Transverse colon (tissue), 4 donors: ENCODE data around the gene DCST2. TPM values are rescaled to one million over a fixed set of nuclear protein-coding genes. Genes with fewer than 3 reads are reported as not detected.

Source experiments
- DNase-seq: peaks from one replicate; pipeline ENCODE4 v3.0.0-alpha.2; 2019
- H3K27ac ChIP-seq, 4 donors: fragments of 200-600 bp; sonication (generic); 2 replicates each; pipeline ENCODE4 v1.5.1; 2016 to 2018; ENCODE audit warnings: inconsistent platforms in 4 of 4
- H3K27me3 ChIP-seq: fragments of 200-600 bp; sonication (generic); 2 replicates; pipeline ENCODE4 v1.5.1; 2017; ENCODE audit warnings: inconsistent platforms
- H3K36me3 ChIP-seq, 4 donors: fragments of 200-600 bp; sonication (generic); 2 replicates each; pipeline ENCODE4 v1.5.1; 2017 to 2019; ENCODE audit warnings: inconsistent platforms in 4 of 4
- H3K4me1 ChIP-seq, 4 donors: fragments of 200-600 bp; sonication (generic); 2 replicates each; pipeline ENCODE4 v1.5.1; 2017 to 2020; ENCODE audit warnings: inconsistent platforms in 4 of 4
- H3K4me3 ChIP-seq, 4 donors: fragments of 200-600 bp; sonication (generic); 1 replicate in 1 of 4; 2 replicates in 3 of 4; pipeline versions ENCODE4 v1.5.1 to v1.6.1; 2017 to 2019; ENCODE audit warnings: inconsistent platforms in 4 of 4
- H3K9me3 ChIP-seq, 2 donors: fragments of 200-600 bp; sonication (generic); 2 replicates each; pipeline ENCODE4 v1.5.1; 2017 to 2019; ENCODE audit warnings: inconsistent platforms in 2 of 2
- CTCF ChIP-seq, 5 experiments: fragments of 200-600 bp in 3 of 5; fragments of 450-650 bp in 2 of 5; sonication (generic) in 3 of 5; IDR thresholded peaks; 1 replicate in 2 of 5; 2 replicates in 3 of 5; pipeline ENCODE4 v1.5.1; 2016 to 2017; ENCODE audit warnings: antibody characterized with exemption in 5 of 5, inconsistent platforms in 3 of 5, mild to moderate bottlenecking in 2 of 5, moderate library complexity in 1 of 5
- EP300 ChIP-seq: sonication (generic); formaldehyde crosslinking; IDR thresholded peaks from one replicate; pipeline ENCODE4 v1.6.1; 2017; ENCODE audit warnings: antibody characterized with exemption, low read depth
- POLR2A ChIP-seq: fragments of 450-650 bp; IDR thresholded peaks from one replicate; pipeline ENCODE4 v1.6.1; 2016; ENCODE audit warnings: antibody characterized with exemption, mild to moderate bottlenecking, moderate library complexity
- POLR2AphosphoS5 ChIP-seq, 3 donors: sonication (generic); formaldehyde crosslinking; IDR thresholded peaks; one replicate each; pipeline ENCODE4 v1.6.1; 2016; ENCODE audit warnings: antibody characterized with exemption in 3 of 3
- WGBS, 2 donors: methylation state at CpG; one replicate each; pipeline ENCODE4 v1.1.5; 2018; ENCODE audit warnings: low coverage in 1 of 2; 5-methylcytosine and 5-hydroxymethylcytosine counted together
- in situ Hi-C, 4 donors: fragments of 200-750 bp; cut with MboI; loops; one replicate each; pipeline versions ENCODE4 v1.15.0 to v1.15.1; 2017; ENCODE audit warnings: low sequenced_read_pairs in 3 of 4, low pct_ligation_motif_present in 1 of 4, low pct_unique_long_range_greater_than_20kb in 1 of 4
- intact Hi-C: fragments of 100-400 bp; cut with DNase I; formaldehyde crosslinking; loops from one replicate; pipeline ENCODE4 v1.15.1; 2023; ENCODE audit warnings: low total_unique reads
- total RNA-seq, 4 donors: library from RNA; depleted of rRNA; stranded (reverse); fragments of >200 nt; gene quantifications; one replicate each; pipeline ENCODE4 v1.1.0, GENCODE V29; 2016

DCST2 gene
- total RNA-seq, 4 donors from 2014 or later = 1.9 to 4.6 (median 4.5) TPM; not detected in 1

- Histone ChIP-seq H3K36me3 (no peaks in the 10 kb centered on the region), H3K4me3 (peak overlapping the region in 3 of 4 donors; percentile 66 to 86 (median 72)), H3K4me1 (peaks cover 31 to 66% (median 58%) of the 10 kb centered on the region in 4 donors), H3K27me3 (no peaks in the 10 kb centered on the region), H3K9me3 (no peaks in the 10 kb centered on the region), H3K27ac (peak overlapping the region; percentile 96 to 100 (median 98))
- intact Hi-C loops (no loop called here), in situ Hi-C loops (no loop called here)
- peak; percentile 41 for TF ChIP-seq POLR2A
- no peak for TF ChIP-seq CTCF (IDR thresholded peaks at IDR 0.05)
- peak; percentile 33 to 79 (median 77) for TF ChIP-seq POLR2AphosphoS5 (IDR thresholded peaks at IDR 0.05)
- peak; percentile 86 for DNase-seq
- 17% methylated on average over 17 of the region's 17 CpGs; no CpG with 5 or more reads in 1 of the 2 donors for WGBS, 2 donors
Measured at GRCh38 chr1:155005076-155006011, 28.2 kb downstream of the DCST2 start.

- DNase-seq = peak; percentile 30
- WGBS, 2 donors = 22% methylated on average over 5 of the region's 5 CpGs; no CpG with 5 or more reads in 1 of the 2 donors
- no peak for TF ChIP-seq CTCF (IDR thresholded peaks at IDR 0.05)
- peak; percentile 18 for TF ChIP-seq POLR2A
- TF ChIP-seq EP300 = no peak
- TF ChIP-seq POLR2AphosphoS5 (IDR thresholded peaks at IDR 0.05) = no peak
- in situ Hi-C loops = no loop called here
- H3K36me3 ChIP-seq = no peaks in the 10 kb centered on the region
- no peaks in the 10 kb centered on the region for H3K27me3 ChIP-seq
- intact Hi-C loops = loop anchor here (5.0 kb wide), 1 partner anchor 37 kb away; no protein-coding TSS in a partner anchor
- peak overlapping the region; percentile 66 to 97 (median 79) for H3K4me3 ChIP-seq
- H3K9me3 ChIP-seq = no peaks in the 10 kb centered on the region
- H3K4me1 ChIP-seq = peaks cover 39 to 66% (median 58%) of the 10 kb centered on the region in 4 donors
- peak overlapping the region; percentile 96 to 100 (median 98) for H3K27ac ChIP-seq
Measured at GRCh38 chr1:155004352-155005075, 29.1 kb downstream of the DCST2 start.

GRCh38 chr1:155003766-155004351 lies 29.7 kb downstream of the DCST2 start:
- Histone ChIP-seq H3K4me1 (peaks cover 42 to 66% (median 59%) of the 10 kb centered on the region in 4 donors), H3K9me3 (no peaks in the 10 kb centered on the region), H3K27me3 (no peaks in the 10 kb centered on the region), H3K36me3 (no peaks in the 10 kb centered on the region), H3K4me3 (peak overlapping the region; percentile 66 to 97 (median 79)), H3K27ac (peak overlapping the region; percentile 96 to 100 (median 98))
- DNase-seq = peak; percentile 78
- TF ChIP-seq POLR2A = no peak
- no peak for TF ChIP-seq EP300
- TF ChIP-seq POLR2AphosphoS5 (IDR thresholded peaks at IDR 0.05) = peak in 1 of 3 donors; percentile 5
- in situ Hi-C loops (no loop called here), intact Hi-C loops (loop anchor here (5.0 kb wide), 1 partner anchor 37 kb away; no protein-coding TSS in a partner anchor)
- WGBS, 2 donors = 0 to 1% methylated on average over 2 to 17 of the region's 34 CpGs

GRCh38 chr1:155003227-155003765 lies 30.3 kb downstream of the DCST2 start:
- WGBS, 2 donors = 0 to 7% methylated on average over 3 to 37 of the region's 37 CpGs
- DNase-seq = peak; percentile 43
- H3K36me3 ChIP-seq = no peaks in the 10 kb centered on the region
- intact Hi-C loops (loop anchor here (5.0 kb wide), 1 partner anchor 36 kb away; no protein-coding TSS in a partner anchor), in situ Hi-C loops (no loop called here)
- peak overlapping the region; percentile 96 to 100 (median 98) for H3K27ac ChIP-seq
- TF ChIP-seq CTCF (IDR thresholded peaks at IDR 0.05) (no peak), POLR2A (peak; percentile 28)
- peaks cover 44 to 62% (median 60%) of the 10 kb centered on the region in 4 donors for H3K4me1 ChIP-seq
- no peaks in the 10 kb centered on the region for H3K9me3 ChIP-seq
- H3K4me3 ChIP-seq = peak overlapping the region; percentile 66 to 97 (median 79)
- H3K27me3 ChIP-seq = no peaks in the 10 kb centered on the region
